RWPE2 (cell line): ENCODE data around the gene MYBPC3.

Experiments used
- ATAC-seq: fragments of 200-7000 bp; cut with Tn5 transposase; 3 replicates; pipeline ENCODE4 v1.9.1; 2021; ENCODE audit warnings: low read depth
- DNase-seq: peaks from one replicate; pipeline ENCODE4 v3.0.0-alpha.2; 2020; ENCODE audit warnings: low spot score
- H3K27ac ChIP-seq: fragments of 450-650 bp; 2 replicates; pipeline ENCODE4 v1.5.1; 2017; ENCODE audit warnings: mild to moderate bottlenecking; ENCODE audit not compliant: poor library complexity, severe bottlenecking
- H3K27me3 ChIP-seq: fragments of 250-450 bp; sonication (Bioruptor Pico); 2 replicates; pipeline ENCODE4 v1.5.1; 2021; ENCODE audit warnings: mild to moderate bottlenecking, moderate library complexity; ENCODE audit not compliant: insufficient read depth, poor library complexity, severe bottlenecking
- H3K36me3 ChIP-seq: fragments of 250-450 bp; sonication (Bioruptor Pico); 2 replicates; pipeline ENCODE4 v1.5.1; 2020; ENCODE audit warnings: low read depth, mild to moderate bottlenecking, moderate library complexity
- H3K4me1 ChIP-seq: fragments of 250-450 bp; sonication (Bioruptor Pico); 2 replicates; pipeline ENCODE4 v1.5.1; 2021; ENCODE audit warnings: mild to moderate bottlenecking, moderate library complexity; ENCODE audit not compliant: insufficient read depth, poor library complexity, severe bottlenecking
- H3K4me3 ChIP-seq: fragments of 250-450 bp; sonication (Bioruptor Pico); 2 replicates; pipeline ENCODE4 v1.5.1; 2021; ENCODE audit warnings: mild to moderate bottlenecking, moderate library complexity; ENCODE audit not compliant: severe bottlenecking
- H3K9me3 ChIP-seq: fragments of 250-450 bp; sonication (Bioruptor Pico); 2 replicates; pipeline ENCODE4 v1.5.1; 2021; ENCODE audit warnings: mild to moderate bottlenecking, moderate library complexity; ENCODE audit not compliant: severe bottlenecking
- TF ChIP-seq, protein P1 (sequence below): fragments of 450-650 bp; IDR thresholded peaks from one replicate; pipeline ENCODE4 v1.5.1; 2017; ENCODE audit warnings: mild to moderate bottlenecking, moderate library complexity; ENCODE audit not compliant: poor library complexity, severe bottlenecking

MYBPC3 gene

DNA sequence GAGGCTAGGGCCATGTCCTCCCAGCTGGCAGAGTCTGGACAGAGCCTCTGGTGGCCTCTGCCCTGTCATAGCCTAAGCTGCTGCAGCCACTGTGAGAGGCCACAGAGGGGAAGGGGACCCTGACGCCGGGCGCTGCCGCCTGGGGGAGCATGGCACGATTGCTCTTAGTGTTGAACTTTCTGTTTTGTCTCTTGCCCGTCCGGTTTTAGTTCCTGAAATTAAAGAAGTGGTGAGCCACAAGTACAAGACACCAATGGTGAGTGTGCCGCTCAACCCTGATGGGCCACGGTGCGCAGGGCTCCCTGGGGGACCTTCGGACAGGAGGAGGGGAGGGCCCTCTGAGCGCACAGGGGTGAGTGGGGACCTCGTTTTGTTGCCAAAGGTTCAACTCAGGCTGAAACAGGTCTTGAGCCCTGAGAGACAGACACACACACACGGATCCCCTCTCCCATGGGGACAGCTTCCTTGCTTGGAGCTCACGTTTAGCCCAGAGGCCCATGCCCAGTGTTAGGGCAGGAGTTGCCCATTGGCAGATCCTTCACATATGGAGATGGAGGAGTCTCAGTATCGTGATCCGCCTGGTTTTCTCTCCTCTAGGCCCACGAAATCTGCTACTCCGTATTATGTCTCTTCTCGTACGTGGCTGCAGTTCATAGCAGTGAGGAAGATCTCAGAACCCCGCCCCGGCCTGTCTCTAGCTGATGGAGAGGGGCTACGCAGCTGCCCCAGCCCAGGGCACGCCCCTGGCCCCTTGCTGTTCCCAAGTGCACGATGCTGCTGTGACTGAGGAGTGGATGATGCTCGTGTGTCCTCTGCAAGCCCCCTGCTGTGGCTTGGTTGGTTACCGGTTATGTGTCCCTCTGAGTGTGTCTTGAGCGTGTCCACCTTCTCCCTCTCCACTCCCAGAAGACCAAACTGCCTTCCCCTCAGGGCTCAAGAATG is 23.8 kb downstream of the MYBPC3 start:
- no peaks in the 10 kb centered on the region for H3K27me3 ChIP-seq
- H3K36me3 ChIP-seq = no peaks in the 10 kb centered on the region
- H3K27ac ChIP-seq = no peak overlapping the region
- ATAC-seq (no peak), DNase-seq (no peak)
- TF ChIP-seq, protein P1, sequence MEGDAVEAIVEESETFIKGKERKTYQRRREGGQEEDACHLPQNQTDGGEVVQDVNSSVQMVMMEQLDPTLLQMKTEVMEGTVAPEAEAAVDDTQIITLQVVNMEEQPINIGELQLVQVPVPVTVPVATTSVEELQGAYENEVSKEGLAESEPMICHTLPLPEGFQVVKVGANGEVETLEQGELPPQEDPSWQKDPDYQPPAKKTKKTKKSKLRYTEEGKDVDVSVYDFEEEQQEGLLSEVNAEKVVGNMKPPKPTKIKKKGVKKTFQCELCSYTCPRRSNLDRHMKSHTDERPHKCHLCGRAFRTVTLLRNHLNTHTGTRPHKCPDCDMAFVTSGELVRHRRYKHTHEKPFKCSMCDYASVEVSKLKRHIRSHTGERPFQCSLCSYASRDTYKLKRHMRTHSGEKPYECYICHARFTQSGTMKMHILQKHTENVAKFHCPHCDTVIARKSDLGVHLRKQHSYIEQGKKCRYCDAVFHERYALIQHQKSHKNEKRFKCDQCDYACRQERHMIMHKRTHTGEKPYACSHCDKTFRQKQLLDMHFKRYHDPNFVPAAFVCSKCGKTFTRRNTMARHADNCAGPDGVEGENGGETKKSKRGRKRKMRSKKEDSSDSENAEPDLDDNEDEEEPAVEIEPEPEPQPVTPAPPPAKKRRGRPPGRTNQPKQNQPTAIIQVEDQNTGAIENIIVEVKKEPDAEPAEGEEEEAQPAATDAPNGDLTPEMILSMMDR = no peak
- H3K4me3 ChIP-seq = no peak overlapping the region
- H3K4me1 ChIP-seq = no peaks in the 10 kb centered on the region
- H3K9me3 ChIP-seq = no peaks in the 10 kb centered on the region

DNA sequence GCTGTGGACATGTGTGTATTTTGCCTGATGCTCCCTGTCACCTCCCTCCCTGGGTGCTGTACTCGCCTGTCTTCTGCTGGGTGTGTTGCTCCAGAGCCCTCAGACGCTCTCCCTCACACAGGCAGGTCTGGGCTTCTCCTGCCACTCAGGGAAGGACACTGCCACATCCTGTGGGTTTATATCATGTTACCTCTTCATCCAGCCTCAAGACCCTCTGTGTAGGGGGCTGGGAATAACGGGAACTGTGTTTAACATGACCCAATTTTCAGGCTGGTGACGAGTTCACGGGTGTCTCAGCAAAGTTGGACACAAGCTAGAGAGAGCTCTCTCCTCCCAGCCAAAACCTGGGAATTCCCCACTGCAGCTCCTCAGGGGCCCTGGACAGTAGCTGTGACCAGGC is 24.6 kb downstream of the MYBPC3 start:
- Histone ChIP-seq H3K27me3 (no peaks in the 10 kb centered on the region), H3K36me3 (no peaks in the 10 kb centered on the region), H3K27ac (no peak overlapping the region), H3K4me1 (no peaks in the 10 kb centered on the region), H3K9me3 (no peaks in the 10 kb centered on the region), H3K4me3 (no peak overlapping the region)
- ATAC-seq (no peak), DNase-seq (no peak)
- TF ChIP-seq, protein P1 = no peak

DNA sequence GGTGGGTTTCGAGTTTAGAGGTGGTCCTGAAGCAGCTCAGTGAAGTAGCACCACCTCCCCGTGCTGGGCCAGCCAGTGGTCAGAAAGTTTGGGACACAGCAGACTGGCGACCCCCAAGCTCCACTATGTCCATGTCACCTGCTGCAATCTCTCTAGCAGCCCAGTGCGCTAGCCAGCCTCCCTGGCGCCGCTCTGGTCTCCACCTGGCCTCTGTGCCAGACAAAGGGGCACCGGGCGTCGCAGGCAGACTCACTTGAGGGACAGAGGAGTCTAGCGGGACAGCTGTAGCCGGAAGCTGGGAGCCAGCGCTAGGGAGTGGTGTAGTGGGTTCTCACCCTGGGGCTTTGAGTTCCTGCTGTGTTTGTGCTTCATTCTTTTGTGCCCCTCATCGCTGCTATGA is 25.5 kb downstream of the MYBPC3 start:
- Histone ChIP-seq H3K4me3 (no peak overlapping the region), H3K27me3 (no peaks in the 10 kb centered on the region), H3K36me3 (no peaks in the 10 kb centered on the region; the same call in 1 of the 2 replicates), H3K27ac (no peak overlapping the region), H3K4me1 (no peaks in the 10 kb centered on the region), H3K9me3 (no peaks in the 10 kb centered on the region)
- ATAC-seq (no peak), DNase-seq (peak; percentile 58)
- TF ChIP-seq, protein P1 = no peak

DNA sequence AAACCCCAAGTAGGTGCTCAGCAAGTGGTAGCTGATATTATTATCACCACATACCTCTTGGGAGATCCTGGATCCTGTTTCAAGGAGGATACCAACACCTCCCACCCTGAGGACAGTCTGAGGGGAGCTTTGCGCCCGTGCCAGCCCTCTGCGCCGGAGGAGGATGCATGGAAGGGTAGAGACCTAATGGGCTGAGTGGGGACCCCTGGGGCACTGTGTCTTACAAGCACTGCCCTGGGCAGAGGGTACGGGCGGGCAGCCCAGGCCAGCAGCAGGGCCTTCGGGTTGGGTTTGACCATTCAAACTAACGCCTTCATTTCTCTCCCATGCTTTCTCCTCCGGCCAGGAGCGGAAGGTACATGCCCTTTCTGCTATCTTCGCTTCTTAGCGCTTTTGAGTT is 26.3 kb downstream of the MYBPC3 start:
- TF ChIP-seq, protein P1 = no peak
- H3K9me3 ChIP-seq = no peaks in the 10 kb centered on the region
- ATAC-seq (no peak), DNase-seq (peak; percentile 54)
- no peak overlapping the region for H3K4me3 ChIP-seq
- H3K27me3 ChIP-seq = no peaks in the 10 kb centered on the region
- peaks cover 2% of the 10 kb centered on the region for H3K36me3 ChIP-seq
- H3K27ac ChIP-seq = no peak overlapping the region
- no peaks in the 10 kb centered on the region for H3K4me1 ChIP-seq
